Cerebellar nuclear complex (tissue), 1 donor: ENCODE measurements around the gene FDXACB1.
"Not testable (repeated sequence)": the region's sequence is repeated elsewhere in the genome, so short reads cannot be mapped to it uniquely, and the experiment has no call there.

Source experiments
- DNase-seq, 2 experiments: peaks; one replicate each; lab custom pipeline; 2025; lab: John Stamatoyannopoulos, UW

FDXACB1 gene

DNA sequence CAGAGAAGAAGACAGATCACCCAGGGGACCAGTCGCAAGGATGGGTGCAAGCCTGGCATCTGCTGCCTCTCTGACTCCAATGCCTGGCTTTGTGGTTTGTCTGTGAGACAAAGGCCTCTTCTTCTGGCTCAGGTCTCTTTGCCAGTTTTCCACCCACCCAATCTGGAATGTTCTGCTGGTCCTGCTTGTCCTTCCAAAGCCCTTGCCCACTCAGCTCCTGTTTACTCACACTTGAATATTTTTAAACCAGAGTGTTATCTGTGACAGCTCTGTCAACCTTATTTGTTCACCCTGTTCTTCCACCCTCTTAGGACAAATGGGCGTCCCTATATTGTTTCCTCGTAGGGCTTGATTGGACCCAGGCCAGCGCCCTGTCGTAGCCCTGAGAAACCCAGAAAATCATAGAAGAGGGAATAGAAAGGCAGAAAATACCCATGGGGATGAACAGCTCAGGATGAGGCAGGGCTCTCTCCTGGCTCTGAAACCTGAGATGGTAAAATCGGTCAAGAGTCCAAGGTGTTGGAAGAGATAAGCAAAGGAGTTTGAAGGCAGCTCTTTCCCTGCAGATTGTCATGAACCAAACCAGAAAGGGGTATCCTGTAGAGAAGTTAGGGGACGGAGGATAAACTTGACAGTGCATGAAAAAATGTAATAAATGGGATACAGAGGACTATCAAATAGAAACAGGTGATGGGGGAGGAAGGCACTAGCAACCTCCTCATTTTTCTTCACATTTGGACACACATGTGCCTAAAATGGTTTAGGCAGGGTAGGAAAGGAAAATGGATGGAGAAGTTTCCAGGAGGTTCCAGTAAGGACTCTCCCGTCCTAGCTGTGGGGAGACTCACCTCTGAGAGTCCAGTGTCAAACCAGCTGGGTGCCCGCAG is 32.0 kb upstream of the FDXACB1 start:
- peak; percentile 23 to 34 for DNase-seq

DNA sequence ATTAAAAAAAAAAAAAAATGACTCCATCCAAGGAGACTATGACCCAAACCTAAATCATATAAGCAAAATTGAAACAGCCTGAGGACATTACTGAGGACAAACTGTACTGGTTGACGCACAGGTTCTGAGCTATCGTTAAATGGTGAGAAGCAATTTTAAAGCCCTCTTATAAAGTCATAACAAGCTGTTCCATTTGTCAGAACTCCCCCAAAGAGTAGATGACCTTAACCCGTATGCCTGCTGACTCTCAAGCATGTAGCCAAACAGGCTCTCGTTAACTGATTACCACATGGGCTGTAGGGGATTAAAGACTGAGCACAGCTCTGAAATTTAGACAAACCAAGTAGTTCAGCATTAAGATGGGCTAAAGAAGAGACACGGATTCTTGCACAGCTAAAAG is 30.4 kb upstream of the FDXACB1 start:
- no peak for DNase-seq

DNA sequence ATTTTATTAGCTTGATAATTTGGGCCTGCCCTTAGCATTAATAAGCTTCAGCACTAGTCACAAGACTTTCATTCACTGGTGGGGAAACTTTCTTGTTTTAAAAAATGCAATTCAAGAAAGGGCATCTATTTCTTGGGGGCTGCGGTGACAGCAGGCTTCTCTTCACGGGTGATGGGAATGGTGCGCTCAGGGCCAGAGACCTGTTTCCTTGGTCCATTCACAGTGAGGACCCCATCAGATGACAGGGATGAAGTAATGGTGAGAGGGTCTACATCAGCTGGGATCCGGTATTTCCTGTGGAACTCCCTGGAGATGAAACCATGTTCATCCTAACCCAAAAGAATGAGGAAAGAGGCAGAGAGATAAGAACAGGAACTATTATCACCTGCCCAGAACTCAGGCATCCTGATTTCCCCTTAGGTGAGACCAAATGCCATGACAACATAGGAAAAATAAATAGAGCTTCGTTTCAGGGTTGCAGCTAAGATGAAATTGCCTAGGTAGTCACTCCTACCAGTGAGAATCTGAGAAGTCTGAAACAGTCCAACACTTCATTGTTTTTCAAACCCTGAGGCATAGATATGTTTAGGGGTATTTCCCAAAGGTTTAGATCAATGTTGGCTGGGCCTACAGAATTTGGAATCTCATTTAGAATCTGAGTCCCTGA is 29.8 kb upstream of the FDXACB1 start:
- no peak for DNase-seq

DNA sequence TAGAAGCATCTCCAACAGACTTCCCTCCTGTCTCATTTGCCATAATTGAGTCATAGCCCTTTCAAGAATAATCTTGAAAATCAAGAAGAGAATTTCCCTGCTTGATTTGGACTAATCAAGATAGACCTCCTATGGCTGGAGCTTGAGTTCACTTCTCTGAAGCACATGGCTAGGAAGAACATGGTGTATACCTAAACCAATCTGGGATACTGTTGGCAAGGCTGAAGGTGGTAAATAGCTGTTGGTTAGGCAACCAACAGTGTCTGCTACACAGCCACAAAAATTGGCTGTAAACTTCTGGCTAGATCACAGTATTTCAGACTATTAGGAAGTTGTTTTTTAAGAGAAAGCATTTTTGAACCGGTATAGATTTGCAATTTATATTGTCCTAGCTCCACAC is 27.7 kb upstream of the FDXACB1 start:
- DNase-seq = no peak

DNA sequence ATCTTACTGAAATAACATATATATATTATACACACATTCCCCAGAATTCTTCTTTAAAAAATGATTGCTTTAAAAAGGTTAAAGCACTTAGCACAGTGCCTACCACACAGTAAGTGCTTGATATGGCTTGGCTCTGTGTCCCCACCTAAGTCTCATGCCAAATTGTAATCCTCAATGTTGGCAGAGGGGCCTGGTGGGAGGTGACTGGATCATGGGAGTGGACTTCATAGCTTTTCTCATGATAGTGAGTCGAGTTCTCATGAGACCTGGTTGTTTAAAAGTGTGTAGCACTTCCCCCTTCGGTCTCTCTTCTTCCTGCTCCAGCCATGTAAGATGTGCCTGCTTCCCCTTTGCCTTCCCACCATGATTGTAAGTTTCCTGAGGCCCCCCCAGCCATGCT is 26.4 kb upstream of the FDXACB1 start:
- DNase-seq = no peak

DNA sequence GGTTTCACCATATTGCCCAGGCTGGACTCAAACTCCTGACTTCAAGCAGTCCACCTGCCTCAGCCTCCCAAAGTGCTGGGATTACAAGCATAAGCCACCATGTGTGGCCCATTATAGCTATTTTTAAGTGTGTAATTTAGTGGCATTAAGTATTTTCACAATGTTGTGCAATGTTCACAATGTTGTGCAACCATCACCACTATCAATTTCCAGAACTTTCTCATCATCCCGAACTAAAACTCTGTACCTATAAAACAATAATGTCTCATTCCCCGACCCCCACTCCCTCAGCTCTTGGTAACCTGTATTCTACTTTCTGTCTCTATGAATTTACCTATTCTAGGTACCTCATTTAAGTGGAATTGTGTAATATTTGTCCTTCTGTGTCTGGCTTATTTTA is 7.9 kb upstream of the FDXACB1 start:
- no peak for DNase-seq

DNA sequence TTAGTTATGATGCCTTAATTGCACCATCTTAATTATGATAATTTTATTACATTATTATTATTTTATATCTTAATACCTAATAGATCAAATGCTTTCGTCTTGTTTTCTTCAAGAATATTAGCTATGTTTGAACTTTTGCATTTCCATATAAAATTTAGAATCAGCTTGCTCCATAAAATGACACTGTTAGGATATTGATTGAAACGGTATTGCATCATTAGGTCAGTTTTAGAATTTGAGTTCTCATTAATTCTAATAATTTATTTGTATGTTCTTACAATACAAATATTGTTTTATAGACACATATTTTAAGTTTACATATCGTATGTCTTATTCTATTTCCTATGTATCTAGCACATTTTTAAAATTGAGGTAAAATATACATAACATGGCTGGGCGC is 7.1 kb upstream of the FDXACB1 start:
- DNase-seq = no peak

DNA sequence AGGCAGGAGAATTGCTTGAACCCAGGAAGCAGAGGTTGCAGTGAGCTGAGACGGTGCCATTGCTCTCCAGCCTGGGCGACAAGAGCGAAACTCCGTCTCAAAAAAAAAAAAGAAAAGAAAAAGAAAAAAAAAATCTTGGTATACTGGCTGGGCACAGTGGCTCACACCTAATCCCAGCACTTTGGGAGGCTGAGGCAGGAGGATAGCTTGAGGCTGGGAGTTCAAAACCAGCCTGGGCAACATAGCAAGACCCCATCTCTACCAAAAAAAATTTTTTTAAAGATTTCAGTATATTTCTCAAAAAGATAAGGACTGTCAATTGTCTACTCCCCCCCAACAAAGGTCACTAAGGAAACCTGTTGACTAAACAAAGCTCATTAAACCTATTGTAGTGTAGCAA is 6.1 kb upstream of the FDXACB1 start:
- DNase-seq = not testable (repeated sequence)

DNA sequence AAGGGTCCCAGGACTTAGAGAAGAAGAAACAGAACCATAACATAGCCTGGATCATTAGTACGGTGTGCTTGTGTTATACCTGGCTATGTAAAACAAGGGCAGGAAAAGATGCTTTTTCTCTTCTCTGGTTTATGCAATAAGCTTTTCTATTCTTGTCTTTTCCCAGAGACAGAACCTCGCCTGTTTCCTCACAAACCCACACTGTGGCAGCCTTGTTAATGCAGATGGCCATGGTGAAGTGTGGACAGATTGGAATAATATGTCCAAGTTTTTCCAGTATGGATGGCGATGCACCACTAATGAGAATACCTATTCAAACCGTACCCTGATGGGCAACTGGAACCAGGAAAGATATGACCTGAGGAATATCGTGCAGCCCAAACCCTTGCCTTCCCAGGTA is 3.2 kb upstream of the FDXACB1 start:
- no peak for DNase-seq

DNA sequence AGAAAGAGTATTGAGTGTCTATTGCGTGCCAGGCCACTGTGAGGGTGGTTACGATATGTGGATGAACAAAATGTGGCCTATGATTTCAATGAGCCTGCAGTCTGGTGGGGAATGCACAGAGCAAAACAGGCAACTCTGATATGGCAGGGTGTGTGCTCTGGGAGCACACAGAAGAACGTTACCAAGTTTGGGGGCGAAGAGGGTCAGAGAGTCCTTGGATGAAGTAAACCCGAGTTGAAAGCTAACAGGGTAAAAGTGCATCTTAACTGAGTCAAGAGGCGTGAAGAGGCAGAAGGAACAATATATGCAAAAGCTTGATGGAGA is 634 bp upstream of the FDXACB1 start:
- no peak for DNase-seq

DNA sequence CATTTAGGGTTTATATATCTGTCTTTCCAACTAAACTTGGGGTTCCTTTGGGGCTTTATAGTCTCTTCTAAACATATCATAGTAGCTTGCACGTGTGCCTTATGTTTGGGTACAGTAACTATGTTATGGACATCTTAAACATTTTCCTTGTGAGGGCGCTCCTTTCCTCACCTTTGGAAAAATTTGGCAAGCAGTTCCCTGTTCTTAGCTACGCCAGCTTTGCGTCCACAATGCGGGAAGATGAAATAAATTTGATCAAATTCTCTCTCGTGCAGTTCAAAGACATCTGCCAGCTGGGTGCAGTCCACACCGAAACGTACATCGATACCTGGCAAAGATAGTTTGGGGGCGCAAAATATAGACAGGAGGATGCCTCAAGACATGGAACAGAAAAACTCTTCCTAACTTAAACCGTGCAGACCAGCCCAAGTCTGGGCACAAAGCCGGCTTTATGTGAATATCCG is 548 bp downstream of the FDXACB1 start:
- no peak for DNase-seq

DNA sequence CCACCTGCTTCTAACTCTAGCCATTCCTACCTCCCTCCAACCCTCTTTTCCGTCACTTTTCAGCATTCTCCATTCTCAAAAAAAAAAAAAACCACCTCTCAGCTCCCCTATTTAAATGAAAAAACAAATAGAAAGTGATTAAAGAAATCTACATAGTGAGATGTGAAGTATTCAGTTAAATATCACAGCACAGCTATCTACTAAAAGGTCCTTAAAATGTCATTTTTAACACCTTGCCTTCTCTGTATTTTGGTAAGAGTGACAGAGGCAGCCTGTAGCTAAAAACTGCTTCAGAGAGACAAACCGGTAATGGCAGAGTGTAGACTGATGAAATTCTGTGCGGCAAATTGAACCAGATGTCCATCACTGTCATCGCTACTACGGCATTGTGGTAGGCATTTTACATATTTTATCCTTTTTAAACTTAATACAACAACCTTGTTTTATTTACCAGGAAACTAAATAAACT is 7.2 kb downstream of the FDXACB1 start:
- DNase-seq = no peak

DNA sequence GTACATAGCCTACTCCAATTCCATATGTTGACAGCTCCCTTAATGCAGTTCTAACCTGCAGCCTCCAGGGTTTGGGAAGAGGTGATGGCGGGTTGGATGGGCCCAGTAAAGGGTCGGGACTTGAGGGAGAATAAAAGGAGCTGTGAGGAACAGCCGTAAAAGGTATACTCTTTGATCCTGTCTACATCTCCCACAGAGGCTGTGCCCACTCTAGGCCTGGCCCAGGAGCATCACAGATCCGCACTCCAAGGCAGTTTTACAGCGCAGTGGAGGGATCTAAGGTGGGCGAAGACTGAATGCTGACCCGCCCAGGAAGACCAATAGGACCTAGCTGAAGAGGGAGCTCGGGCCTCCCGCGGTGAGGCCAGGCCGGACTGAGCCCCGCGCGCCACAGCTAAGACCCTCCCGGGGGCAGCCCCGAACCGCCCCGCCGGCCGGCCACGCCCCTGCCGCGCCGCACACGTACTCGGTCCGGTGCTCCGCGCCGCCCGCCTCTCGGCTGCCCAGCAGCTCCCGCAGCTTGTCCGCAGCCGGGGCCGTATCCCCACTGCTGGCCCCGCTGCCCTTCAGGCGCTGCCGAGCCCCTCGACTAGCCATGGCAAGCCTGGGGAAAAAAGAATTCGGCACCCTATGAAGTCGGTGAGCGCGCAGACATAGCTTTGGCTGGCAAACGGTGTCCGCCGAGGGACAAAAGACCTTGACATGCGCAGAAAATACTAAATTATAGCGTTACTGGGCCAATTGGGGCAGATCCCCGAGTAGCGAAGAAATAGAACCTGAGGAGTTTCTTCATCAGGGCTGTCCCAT is 7.9 kb downstream of the FDXACB1 start, which contains the start of gene ALG9:
Gene ALG9 (minus strand): TSS at position 696 of the 807 bp plus-strand sequence. CDS start 99 bp downstream, at position 597.
- DNase-seq = peak in 1 of 2 experiments; percentile 40

DNA sequence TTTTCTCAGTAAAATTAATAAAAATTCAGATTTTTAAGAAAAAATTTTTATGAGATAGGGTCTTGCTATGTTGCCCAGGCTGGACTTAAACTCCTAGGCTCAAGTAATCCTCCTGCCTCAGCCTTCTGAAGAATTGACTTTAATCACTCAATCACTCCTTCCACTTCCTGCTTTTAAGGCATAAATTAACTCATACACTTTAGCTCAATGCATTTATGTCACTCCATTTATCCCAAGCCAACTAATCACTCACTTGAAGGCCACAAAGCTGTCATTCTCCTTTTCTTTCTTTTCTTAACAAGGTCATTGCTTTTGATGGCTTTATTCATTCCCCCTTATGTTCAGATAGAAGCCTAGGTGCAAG is 8.5 kb downstream of the FDXACB1 start:
- DNase-seq = no peak

DNA sequence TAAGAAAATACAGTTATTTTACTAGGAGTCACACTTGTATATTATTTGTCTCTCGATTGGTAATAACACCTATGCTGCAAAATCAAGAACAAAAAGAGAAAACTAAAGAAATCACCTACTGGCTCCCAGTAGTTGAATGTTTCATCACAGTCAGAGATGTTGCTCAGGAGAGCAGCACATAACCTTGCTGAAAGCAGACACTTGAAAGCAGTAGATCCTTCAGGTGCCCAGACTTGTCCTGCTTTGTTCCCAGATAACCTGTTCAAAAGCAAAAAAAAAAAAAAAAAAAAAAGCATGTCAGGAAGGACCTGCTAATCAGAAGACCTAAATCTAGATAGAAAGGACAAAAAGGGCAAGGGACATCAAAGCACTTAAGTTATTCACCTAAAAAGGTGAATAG is 8.9 kb downstream of the FDXACB1 start:
- no peak for DNase-seq

DNA sequence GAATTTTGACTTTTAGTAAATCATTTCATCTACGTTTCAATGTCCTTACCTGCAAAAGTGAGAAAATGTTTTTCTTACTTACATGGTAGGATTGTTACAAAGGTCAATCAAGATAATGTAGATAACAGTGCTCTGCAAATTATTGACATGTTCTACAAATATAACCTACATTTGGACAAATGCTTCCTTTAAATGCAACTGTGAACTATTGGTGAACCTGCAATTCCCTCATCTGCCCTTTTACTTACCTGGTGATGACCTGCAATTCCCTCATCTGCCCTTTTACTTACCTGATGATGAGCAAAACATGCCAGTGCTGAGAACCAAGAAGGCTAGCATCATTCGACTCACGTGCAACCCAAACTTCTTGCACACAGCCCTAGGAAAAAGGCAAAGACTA is 18.7 kb downstream of the FDXACB1 start:
- no peak for DNase-seq

DNA sequence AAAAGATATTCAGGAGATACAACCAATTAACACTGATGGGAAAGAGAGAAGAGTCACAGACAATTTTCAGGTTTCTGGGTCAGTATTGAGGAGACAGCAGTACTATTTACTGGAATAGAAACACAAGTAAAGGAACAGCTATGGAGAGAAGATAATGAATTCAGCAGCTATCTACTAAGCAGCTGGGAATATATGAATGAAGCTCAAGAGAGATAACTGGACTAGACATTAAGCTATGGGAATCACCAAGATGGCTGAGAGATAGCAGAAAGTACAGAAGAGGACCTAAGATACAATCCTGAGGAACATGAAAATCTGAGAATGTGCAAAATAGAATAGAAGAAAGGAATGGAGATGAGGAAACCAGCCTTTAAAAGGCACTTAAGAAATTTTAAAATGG is 23.5 kb downstream of the FDXACB1 start:
- no peak for DNase-seq

DNA sequence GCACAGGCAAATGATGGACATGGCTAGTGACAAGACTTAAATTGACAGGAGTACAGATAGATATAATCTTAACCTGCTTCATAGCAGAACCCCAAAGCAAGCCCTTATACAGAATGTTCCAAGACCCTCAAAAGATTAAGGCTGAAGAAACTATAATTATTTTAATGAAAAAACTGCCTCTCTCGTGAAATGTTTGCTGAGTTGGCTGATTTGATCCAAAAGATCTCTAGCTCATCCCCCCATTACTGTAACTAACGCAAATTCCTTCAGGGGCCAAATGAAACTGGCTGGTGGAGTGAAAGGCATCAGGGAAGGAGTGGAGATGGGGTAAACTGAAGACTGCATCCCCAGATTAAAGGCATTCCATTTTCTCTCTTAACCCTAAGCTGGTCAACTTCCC is 26.9 kb downstream of the FDXACB1 start:
- no peak for DNase-seq

DNA sequence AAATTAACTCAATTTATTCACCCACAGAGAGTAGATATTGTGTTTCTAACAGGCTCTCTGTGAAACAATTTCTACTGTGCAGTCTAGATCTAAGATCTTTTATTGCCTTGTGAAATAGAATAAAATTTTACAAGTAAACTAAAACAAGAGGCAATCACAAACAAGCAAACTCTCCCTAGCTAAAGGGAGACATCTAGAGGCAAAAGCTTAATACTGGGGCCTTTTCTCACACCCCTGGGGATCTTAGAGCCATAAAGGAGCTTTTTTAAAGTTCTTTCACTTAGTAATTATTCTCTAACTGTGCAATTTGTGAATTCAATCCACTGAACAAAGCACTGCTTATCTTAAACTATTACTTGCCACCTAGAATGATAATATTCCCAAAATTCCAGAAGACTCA is 27.3 kb downstream of the FDXACB1 start:
- DNase-seq = no peak

DNA sequence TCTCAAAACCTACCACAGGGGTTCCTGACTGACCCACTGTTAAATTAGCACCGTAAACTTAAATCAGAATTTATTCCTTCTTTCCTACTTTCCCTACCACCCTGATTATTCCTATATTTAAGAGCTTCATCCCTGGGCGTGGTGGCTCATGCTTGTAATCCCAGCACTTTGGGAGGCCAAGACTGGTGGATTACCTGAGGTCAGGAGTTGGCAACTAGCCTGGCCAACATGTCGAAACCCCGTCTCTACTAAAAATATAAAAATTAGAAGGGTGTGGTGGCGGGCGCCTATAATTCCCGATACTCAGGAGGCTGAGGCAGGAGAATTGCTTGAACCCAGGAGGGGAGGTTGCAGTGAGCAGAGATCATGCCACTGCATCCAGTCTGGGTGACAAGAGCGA is 27.9 kb downstream of the FDXACB1 start:
- no peak for DNase-seq

DNA sequence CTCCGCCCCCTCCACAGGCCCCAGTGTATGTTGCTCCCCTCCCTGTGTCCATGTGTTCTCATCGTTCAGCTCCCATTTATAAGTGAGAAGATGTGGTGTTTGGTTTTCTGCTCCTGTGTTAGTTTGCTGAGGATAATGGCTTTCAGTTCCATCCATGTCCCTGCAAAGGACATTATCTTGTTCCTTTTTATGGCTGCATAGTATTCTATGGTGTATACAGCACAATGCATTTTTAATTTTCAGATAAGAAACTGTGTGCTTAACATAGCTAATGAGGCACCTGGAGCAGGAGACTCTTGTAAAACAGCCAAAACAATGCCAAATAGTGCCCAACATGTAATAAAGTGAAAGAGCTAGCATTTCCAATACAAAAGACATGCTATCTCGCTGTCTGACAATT is 29.3 kb downstream of the FDXACB1 start:
- no peak for DNase-seq

DNA sequence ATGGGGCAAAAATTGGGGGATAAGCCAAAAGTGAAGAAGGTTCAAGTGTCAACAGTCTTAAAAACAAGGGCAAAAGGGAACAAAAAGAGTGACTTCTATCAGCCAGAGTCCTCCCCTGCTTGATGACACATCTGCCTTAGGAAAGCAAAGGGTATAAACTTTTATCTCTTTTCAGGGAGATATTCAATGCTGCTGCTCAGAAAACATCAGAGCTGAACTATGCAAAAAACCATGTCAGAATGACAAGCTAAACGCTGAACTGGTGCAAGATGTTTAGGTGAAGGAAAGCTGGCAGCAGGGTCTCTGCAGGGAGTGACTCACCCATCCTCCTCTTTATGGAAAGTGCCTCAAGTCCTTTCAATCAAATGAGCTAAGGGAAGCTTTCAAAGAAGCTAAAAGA is 32.3 kb downstream of the FDXACB1 start:
- DNase-seq = no peak

DNA sequence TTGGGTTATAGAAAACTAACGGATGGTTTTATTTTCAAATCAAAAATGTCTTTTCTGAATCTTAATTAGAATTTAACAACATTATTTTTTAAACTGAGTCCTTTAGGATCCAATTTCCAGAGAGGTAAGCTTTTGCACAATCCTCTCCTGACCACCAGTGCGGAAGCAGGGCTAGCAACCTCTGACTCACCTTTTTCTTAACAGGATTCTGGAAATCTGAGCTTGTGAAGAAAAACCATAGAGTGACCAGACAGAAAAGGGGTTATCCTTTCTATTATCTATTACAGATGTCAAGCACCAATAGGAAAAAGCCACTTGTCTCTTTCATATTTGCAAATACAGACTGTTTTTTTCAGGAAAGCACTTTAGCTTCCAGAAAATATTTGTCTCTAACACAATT is 32.9 kb downstream of the FDXACB1 start:
- DNase-seq = no peak
